Ovary (tissue), 9 donors: ENCODE data around the gene WDR90. TPM values are rescaled to one million over a fixed set of nuclear protein-coding genes. Genes with fewer than 3 reads are reported as not detected.

Experiments used
- DNase-seq, 5 donors: peaks; one replicate each; pipeline ENCODE4 v3.0.0-alpha.2; 2019 to 2020
- H3K27ac ChIP-seq, 2 donors: fragments of 200-600 bp; one replicate each; pipeline versions ENCODE4 v1.5.1 to v1.8.0; 2019 to 2022
- H3K27me3 ChIP-seq: fragments of 200-600 bp; one replicate; pipeline ENCODE4 v1.8.0; 2022
- H3K36me3 ChIP-seq: fragments of 200-600 bp; sonication (generic); one replicate; pipeline ENCODE4 v1.5.1; 2019
- H3K4me1 ChIP-seq: one replicate; pipeline ENCODE4 v1.8.1; 2013; ENCODE audit warnings: mild to moderate bottlenecking, moderate library complexity; ENCODE audit not compliant: insufficient read depth
- H3K4me3 ChIP-seq: fragments of 200-600 bp; sonication (generic); one replicate; pipeline ENCODE4 v1.5.1; 2017
- H3K9me3 ChIP-seq, 2 donors: fragments of 200-600 bp in 1 of 2; sonication (generic) in 1 of 2; one replicate each; pipeline versions ENCODE4 v1.5.1 to v1.8.1; 2013 to 2019; ENCODE audit warnings: mild to moderate bottlenecking in 1 of 2, moderate library complexity in 1 of 2
- CTCF ChIP-seq, 3 donors: fragments of 450-650 bp in 2 of 3; fragments of 200-600 bp in 1 of 3; IDR thresholded peaks; one replicate each; pipeline versions ENCODE4 v1.5.1 to v1.8.0; 2016 to 2022; ENCODE audit warnings: antibody characterized with exemption in 3 of 3, mild to moderate bottlenecking in 1 of 3
- EP300 ChIP-seq: sonication (generic); formaldehyde crosslinking; IDR thresholded peaks from one replicate; pipeline ENCODE4 v1.6.1; 2017; ENCODE audit warnings: antibody characterized with exemption
- POLR2A ChIP-seq: fragments of 450-650 bp; IDR thresholded peaks from one replicate; pipeline ENCODE4 v1.6.1; 2017; ENCODE audit warnings: antibody characterized with exemption, mild to moderate bottlenecking, moderate library complexity
- WGBS, 3 donors: extraction: QIAGEN DNeasy Blood & Tissue Kit in 1 of 3; methylation state at CpG; one replicate each; pipeline versions ENCODE4 v1.1.5 to v1.1.7; 2013 to 2017; 5-methylcytosine and 5-hydroxymethylcytosine counted together
- intact Hi-C, 4 donors: fragments of 100-400 bp; cut with DNase I; formaldehyde crosslinking; loops; one replicate each; pipeline versions ENCODE4 v1.11.0 to v1.15.1; 2022 to 2023
- polyA plus RNA-seq, 2 donors: library from polyadenylated mRNA; stranded (reverse); fragments of 200-250 nt in 1 of 2; fragments of 350-450 nt in 1 of 2; fragmentation: Illumina TruSeq in 1 of 2; extraction: RNeasy Lipid Tissue Mini Kit (QIAGEN cat#74804) in 1 of 2; gene quantifications; one replicate each; pipeline ENCODE4 v1.2.3, GENCODE V29; 2013 to 2014
- total RNA-seq, 7 donors: library from RNA; depleted of rRNA in 2 of 7; stranded (reverse); fragments of >200 nt in 2 of 7; fragmentation: NEBNext Ultra II Directional in 3 of 7; extraction: Animal tissue kit (Norgen Biotek cat#: 25700) in 3 of 7; gene quantifications; one replicate each; pipeline versions ENCODE4 v1.1.0 to v1.2.4, GENCODE V29; 2016 to 2023
- donor health status: DM: no; HTN: no; CAD: no; lungs with moderate emphysema.
- donor health status: DM: no; HTN: no; CAD: no.
- donor health status: Bipolar disorder and iron deficiency.
- donor health status: DM: yes; HTN: yes; CAD: no.
- donor health status: DM: no; HTN: no; CAD: no.
- donor health status: DM: yes; HTN: yes; CAD: no.

WDR90 gene
- total and polyA plus RNA-seq, 9 donors = 1.4 to 58.2 (median 37.1) TPM

- peak within 1 kb of the TSS; percentile 74 for H3K4me3 ChIP-seq
- TF ChIP-seq CTCF (IDR thresholded peaks at IDR 0.05) = peak; percentile 93 to 97 (median 97)
- no peak for TF ChIP-seq EP300
- peak; percentile 60 for TF ChIP-seq POLR2A
- 1% methylated on average over 57 to 78 of the region's 78 CpGs for WGBS, 3 donors
- peak within 1 kb of the TSS; percentile 58 to 67 for H3K27ac ChIP-seq
- H3K9me3 ChIP-seq = no peaks in the 10 kb centered on the region
- peaks cover 12% of the 10 kb centered on the region for H3K4me1 ChIP-seq
- H3K27me3 ChIP-seq = no peaks in the 10 kb centered on the region
- DNase-seq = peak; percentile 91 to 96 (median 94)
- no peaks in the 10 kb centered on the region for H3K36me3 ChIP-seq
- intact Hi-C loops = loop anchor here in 3 of 4 donors (5.0 to 10.0 kb wide), 3 partner anchors 101 to 283 kb away; partner anchors contain the start of genes NHLRC4 (in 1 of the 3), PGAP6 (in 1 of the 3) and PIGQ (in 1 of the 3)
These were observed 18.8 kb downstream of the WDR90 start, which contains the start of gene RHOT2 for GRCh38 chr16:667780-668518. RHOT2 (plus strand) TSS chr16:668132; CDS start chr16:668200, 68 bp downstream.

- no peaks in the 10 kb centered on the region for H3K36me3 ChIP-seq
- peaks cover 12% of the 10 kb centered on the region for H3K4me1 ChIP-seq
- 5 to 7% (median 7%) methylated on average over 40 to 50 of the region's 50 CpGs for WGBS, 3 donors
- intact Hi-C loops = loop anchor here in 3 of 4 donors (5.0 to 10.0 kb wide), 3 partner anchors 101 to 284 kb away; partner anchors contain the start of genes NHLRC4 (in 1 of the 3), PGAP6 (in 1 of the 3) and PIGQ (in 1 of the 3)
- peak overlapping the region; percentile 58 to 67 for H3K27ac ChIP-seq
- H3K27me3 ChIP-seq = no peaks in the 10 kb centered on the region
- peak overlapping the region; percentile 74 for H3K4me3 ChIP-seq
- TF ChIP-seq EP300 (no peak), POLR2A (no peak), CTCF (IDR thresholded peaks at IDR 0.05) (no peak)
- no peaks in the 10 kb centered on the region for H3K9me3 ChIP-seq
- DNase-seq = no peak
These were observed 19.5 kb downstream of the WDR90 start for GRCh38 chr16:668519-669171.

GRCh38 chr16:669666-670065, 20.5 kb downstream of the WDR90 start:
- 86 to 91% (median 90%) methylated on average over 13 of the region's 13 CpGs for WGBS, 3 donors
- TF ChIP-seq EP300 = no peak
- TF ChIP-seq CTCF (IDR thresholded peaks at IDR 0.05) = no peak
- no peak for TF ChIP-seq POLR2A
- Histone ChIP-seq H3K4me3 (no peak overlapping the region), H3K36me3 (no peaks in the 10 kb centered on the region), H3K27me3 (no peaks in the 10 kb centered on the region), H3K4me1 (peaks cover 12% of the 10 kb centered on the region), H3K27ac (no peak overlapping the region), H3K9me3 (no peaks in the 10 kb centered on the region)
- DNase-seq = no peak
- intact Hi-C loops = loop anchor here in 3 of 4 donors (5.0 to 10.0 kb wide), 3 partner anchors 102 to 285 kb away; partner anchors contain the start of genes NHLRC4 (in 1 of the 3), PGAP6 (in 1 of the 3) and PIGQ (in 1 of the 3)

GRCh38 chr16:670485-671352, 21.6 kb downstream of the WDR90 start:
- TF ChIP-seq CTCF (IDR thresholded peaks at IDR 0.05) = no peak
- intact Hi-C loops = no loop called here
- Histone ChIP-seq H3K9me3 (no peaks in the 10 kb centered on the region), H3K27ac (no peak overlapping the region), H3K36me3 (no peaks in the 10 kb centered on the region), H3K4me3 (no peak overlapping the region), H3K27me3 (no peaks in the 10 kb centered on the region), H3K4me1 (peaks cover 15% of the 10 kb centered on the region)
- 87 to 89% (median 88%) methylated on average over 52 of the region's 52 CpGs for WGBS, 3 donors
- DNase-seq = no peak
